Measurements from ENCODE around the gene PKD1. TPM values are rescaled to one million over a fixed set of nuclear protein-coding genes. Genes with fewer than 3 reads are reported as not detected.

Gene PKD1
- total RNA-seq, 6 donors from 2014 or later = 75.4 to 567 (median 106) TPM

GRCh38 chr16:2160915-2161551 is 25.3 kb upstream of the PKD1 start:
- no peaks in the 10 kb centered on the region for H3K9me3 ChIP-seq
- ATAC-seq (ENCODE audit: low FRiP score in 2 of 2) = peak in 1 of 2 donors; percentile 67
- 53 to 71% methylated on average over 7 to 14 of the region's 20 CpGs for WGBS, 2 donors
- H3K27ac ChIP-seq = peak overlapping the region in 3 of 4 donors; percentile 43 to 75 (median 51)
- DNase-seq = peak in 1 of 2 donors; percentile 71
- TF ChIP-seq EP300 (IDR thresholded peaks at IDR 0.05) (no peak), POLR2AphosphoS5 (IDR thresholded peaks at IDR 0.05) (peak in 1 of 2 donors; percentile 25), POLR2A (IDR thresholded peaks at IDR 0.05) (no peak)
- TF ChIP-seq, protein P1, sequence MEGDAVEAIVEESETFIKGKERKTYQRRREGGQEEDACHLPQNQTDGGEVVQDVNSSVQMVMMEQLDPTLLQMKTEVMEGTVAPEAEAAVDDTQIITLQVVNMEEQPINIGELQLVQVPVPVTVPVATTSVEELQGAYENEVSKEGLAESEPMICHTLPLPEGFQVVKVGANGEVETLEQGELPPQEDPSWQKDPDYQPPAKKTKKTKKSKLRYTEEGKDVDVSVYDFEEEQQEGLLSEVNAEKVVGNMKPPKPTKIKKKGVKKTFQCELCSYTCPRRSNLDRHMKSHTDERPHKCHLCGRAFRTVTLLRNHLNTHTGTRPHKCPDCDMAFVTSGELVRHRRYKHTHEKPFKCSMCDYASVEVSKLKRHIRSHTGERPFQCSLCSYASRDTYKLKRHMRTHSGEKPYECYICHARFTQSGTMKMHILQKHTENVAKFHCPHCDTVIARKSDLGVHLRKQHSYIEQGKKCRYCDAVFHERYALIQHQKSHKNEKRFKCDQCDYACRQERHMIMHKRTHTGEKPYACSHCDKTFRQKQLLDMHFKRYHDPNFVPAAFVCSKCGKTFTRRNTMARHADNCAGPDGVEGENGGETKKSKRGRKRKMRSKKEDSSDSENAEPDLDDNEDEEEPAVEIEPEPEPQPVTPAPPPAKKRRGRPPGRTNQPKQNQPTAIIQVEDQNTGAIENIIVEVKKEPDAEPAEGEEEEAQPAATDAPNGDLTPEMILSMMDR (IDR thresholded peaks at IDR 0.05) = no peak
- no peak overlapping the region for H3K4me3 ChIP-seq
- peaks cover 53 to 65% (median 54%) of the 10 kb centered on the region in 4 donors for H3K4me1 ChIP-seq
- peaks cover 0 to 10% (median 7%) of the 10 kb centered on the region in 4 donors for H3K36me3 ChIP-seq
- H3K27me3 ChIP-seq = no peaks in the 10 kb centered on the region

DNA sequence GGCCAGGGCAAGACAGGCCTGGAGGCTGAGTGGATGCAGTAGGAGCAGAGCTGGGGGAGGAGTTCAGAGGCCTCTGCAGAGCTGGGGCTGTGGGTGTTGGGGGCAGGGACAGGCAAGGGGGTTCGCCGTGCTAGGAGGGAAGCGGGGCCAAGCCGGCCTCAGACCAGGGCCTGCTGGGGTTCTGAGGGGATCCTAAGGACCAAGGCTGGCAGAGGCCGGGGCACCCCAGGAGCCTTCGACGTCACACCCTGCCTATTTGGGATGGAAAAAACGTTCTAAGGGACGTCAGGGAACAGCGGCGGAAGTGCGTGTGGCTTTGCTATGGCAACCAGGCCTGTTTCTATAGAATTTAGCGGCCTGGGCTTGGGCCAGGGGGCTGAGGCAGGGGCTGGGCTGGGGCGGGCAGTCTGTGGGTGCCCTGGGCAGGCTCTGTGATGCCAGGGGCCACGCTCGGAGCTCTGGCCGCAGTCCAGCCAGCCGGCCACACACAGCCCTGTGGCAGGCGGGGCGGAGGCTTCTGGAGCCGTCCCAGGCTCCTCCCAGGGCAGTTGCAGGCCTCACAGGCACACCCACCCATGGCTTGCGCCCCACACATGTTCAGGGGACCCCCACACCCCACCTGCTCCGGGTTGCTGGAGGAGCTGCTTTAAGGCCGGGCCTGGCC is 23.6 kb upstream of the PKD1 start:
- WGBS, 2 donors = 57 to 64% methylated on average over 14 to 19 of the region's 24 CpGs
- peak overlapping the region; percentile 43 to 76 (median 62) for H3K27ac ChIP-seq
- no peaks in the 10 kb centered on the region for H3K27me3 ChIP-seq
- H3K9me3 ChIP-seq = no peaks in the 10 kb centered on the region
- TF ChIP-seq EP300 (IDR thresholded peaks at IDR 0.05) (no peak), POLR2A (IDR thresholded peaks at IDR 0.05) (no peak), POLR2AphosphoS5 (IDR thresholded peaks at IDR 0.05) (no peak)
- TF ChIP-seq, protein P1 (IDR thresholded peaks at IDR 0.05) = no peak
- DNase-seq (peak in 1 of 2 donors; percentile 90), ATAC-seq (ENCODE audit: low FRiP score in 2 of 2) (peak in 1 of 2 donors; percentile 23)
- H3K36me3 ChIP-seq = peaks cover 0 to 6% (median 2%) of the 10 kb centered on the region in 4 donors
- peaks cover 55 to 74% (median 57%) of the 10 kb centered on the region in 4 donors for H3K4me1 ChIP-seq
- peak overlapping the region in 2 of 4 donors; percentile 2 to 23 for H3K4me3 ChIP-seq

DNA sequence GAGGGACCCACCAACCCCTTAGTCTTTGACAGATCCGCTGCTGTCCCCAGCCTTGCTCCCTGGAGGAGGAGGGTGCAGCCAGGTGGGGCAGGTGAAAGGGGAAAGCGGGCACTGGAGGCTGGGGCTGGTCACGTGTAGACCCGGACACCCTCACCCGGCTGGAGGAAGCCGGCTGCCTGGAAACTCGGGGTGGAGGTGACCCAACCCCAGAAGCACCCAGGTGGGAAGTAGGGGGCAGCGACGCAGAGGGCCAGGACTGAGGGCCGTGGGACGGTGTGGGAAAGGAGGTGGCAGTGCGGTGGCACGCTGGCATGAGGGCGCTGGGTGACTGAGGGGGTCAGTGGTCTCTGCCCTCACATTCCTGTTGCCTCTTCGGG is 22.6 kb upstream of the PKD1 start:
- Histone ChIP-seq H3K27ac (peak overlapping the region; percentile 43 to 76 (median 62)), H3K27me3 (no peaks in the 10 kb centered on the region), H3K36me3 (peaks cover 0 to under 1% (median 0%) of the 10 kb centered on the region in 4 donors), H3K4me3 (no peak overlapping the region), H3K4me1 (peaks cover 62 to 84% (median 68%) of the 10 kb centered on the region in 4 donors), H3K9me3 (no peaks in the 10 kb centered on the region)
- TF ChIP-seq POLR2AphosphoS5 (IDR thresholded peaks at IDR 0.05) (no peak), POLR2A (IDR thresholded peaks at IDR 0.05) (no peak), EP300 (IDR thresholded peaks at IDR 0.05) (no peak)
- TF ChIP-seq, protein P1 (IDR thresholded peaks at IDR 0.05) = no peak
- WGBS, 2 donors = 84 to 87% methylated on average over 13 to 14 of the region's 15 CpGs
- DNase-seq = peak in 1 of 2 donors; percentile 52
- ATAC-seq (ENCODE audit: low FRiP score in 2 of 2) = no peak

- ATAC-seq (ENCODE audit: low FRiP score in 2 of 2) (no peak), DNase-seq (peak in 1 of 2 donors; percentile 64)
- Histone ChIP-seq H3K4me1 (peaks cover 68 to 88% (median 74%) of the 10 kb centered on the region in 4 donors), H3K4me3 (no peak overlapping the region), H3K27ac (peak overlapping the region; percentile 43 to 83 (median 76)), H3K27me3 (no peaks in the 10 kb centered on the region), H3K36me3 (peaks cover 0 to 6% (median 0%) of the 10 kb centered on the region in 4 donors), H3K9me3 (no peaks in the 10 kb centered on the region)
- TF ChIP-seq POLR2AphosphoS5 (IDR thresholded peaks at IDR 0.05) (no peak), EP300 (IDR thresholded peaks at IDR 0.05) (no peak), POLR2A (IDR thresholded peaks at IDR 0.05) (no peak)
- TF ChIP-seq, protein P1 (IDR thresholded peaks at IDR 0.05) = no peak
- WGBS, 2 donors = 84 to 88% methylated on average over 17 to 21 of the region's 27 CpGs
These were observed 22.0 kb upstream of the PKD1 start for GRCh38 chr16:2157480-2158261.
